ENCODE results near the gene KIAA0408. TPM values are rescaled to one million over a fixed set of nuclear protein-coding genes. Genes with fewer than 3 reads are reported as not detected.

KIAA0408 gene
- total RNA-seq, 4 donors from 2014 or later = 2.3 to 31.2 (median 5.7) TPM

GRCh38 chr6:127494240-127494767, 35.1 kb upstream of the KIAA0408 start:
- DNase-seq = no peak
- Histone ChIP-seq H3K9me3 (no peaks in the 10 kb centered on the region), H3K36me3 (no peaks in the 10 kb centered on the region), H3K27ac (no peak overlapping the region), H3K4me3 (no peak overlapping the region), H3K4me1 (no peaks in the 10 kb centered on the region), H3K27me3 (no peaks in the 10 kb centered on the region)
- TF ChIP-seq CTCF (IDR thresholded peaks at IDR 0.05) (no peak), POLR2A (IDR thresholded peaks at IDR 0.05) (no peak)
- intact Hi-C loops (cut with DNase I; ENCODE audit: low total_unique reads) = no loop called here

GRCh38 chr6:127489248-127489647, 30.1 kb upstream of the KIAA0408 start:
- intact Hi-C loops (cut with DNase I; ENCODE audit: low total_unique reads) = no loop called here
- TF ChIP-seq CTCF (IDR thresholded peaks at IDR 0.05) (no peak), POLR2A (IDR thresholded peaks at IDR 0.05) (no peak)

GRCh38 chr6:127486934-127487333, 27.7 kb upstream of the KIAA0408 start:
- no peaks in the 10 kb centered on the region for H3K27me3 ChIP-seq
- no peak for TF ChIP-seq CTCF (IDR thresholded peaks at IDR 0.05)
- TF ChIP-seq POLR2A (IDR thresholded peaks at IDR 0.05) = no peak
- intact Hi-C loops (cut with DNase I; ENCODE audit: low total_unique reads) = no loop called here

More at GRCh38 chr6:127489248-127489647, 30.1 kb upstream of the KIAA0408 start:
- Histone ChIP-seq H3K27ac (no peak overlapping the region), H3K27me3 (no peaks in the 10 kb centered on the region), H3K9me3 (no peaks in the 10 kb centered on the region), H3K4me1 (peaks cover 0 to 4% of the 10 kb centered on the region in 2 donors), H3K4me3 (no peak overlapping the region), H3K36me3 (no peaks in the 10 kb centered on the region)
- DNase-seq = no peak

GRCh38 chr6:127484212-127484863, 25.1 kb upstream of the KIAA0408 start:
- intact Hi-C loops (cut with DNase I; ENCODE audit: low total_unique reads) = no loop called here
- H3K9me3 ChIP-seq = no peaks in the 10 kb centered on the region
- H3K36me3 ChIP-seq = no peaks in the 10 kb centered on the region
- TF ChIP-seq POLR2A (IDR thresholded peaks at IDR 0.05) = no peak
- no peak for DNase-seq
- no peak overlapping the region for H3K4me3 ChIP-seq
- peak overlapping the region in 1 of 2 donors; percentile 28 for H3K27ac ChIP-seq
- H3K4me1 ChIP-seq = peaks cover 0 to 4% of the 10 kb centered on the region in 2 donors
- H3K27me3 ChIP-seq = no peaks in the 10 kb centered on the region

More at GRCh38 chr6:127486934-127487333, 27.7 kb upstream of the KIAA0408 start:
- peaks cover 0 to 4% of the 10 kb centered on the region in 2 donors for H3K4me1 ChIP-seq
- H3K36me3 ChIP-seq = no peaks in the 10 kb centered on the region
- no peak for DNase-seq
- no peak overlapping the region for H3K4me3 ChIP-seq
- no peaks in the 10 kb centered on the region for H3K9me3 ChIP-seq
- H3K27ac ChIP-seq = no peak overlapping the region

GRCh38 chr6:127483399-127484055, 24.3 kb upstream of the KIAA0408 start:
- intact Hi-C loops (cut with DNase I; ENCODE audit: low total_unique reads) = no loop called here
- no peak for DNase-seq
- Histone ChIP-seq H3K27me3 (no peaks in the 10 kb centered on the region), H3K36me3 (no peaks in the 10 kb centered on the region), H3K9me3 (no peaks in the 10 kb centered on the region), H3K27ac (no peak overlapping the region), H3K4me1 (peaks cover 0 to 4% of the 10 kb centered on the region in 2 donors), H3K4me3 (no peak overlapping the region)
- TF ChIP-seq POLR2A (IDR thresholded peaks at IDR 0.05) (no peak), CTCF (IDR thresholded peaks at IDR 0.05) (no peak)

All from uterus (tissue), 4 donors.